Measurements from ENCODE around the gene SRPK3. TPM values are rescaled to one million over a fixed set of nuclear protein-coding genes. Genes with fewer than 3 reads are reported as not detected.

The SRPK3 gene
- total RNA-seq, 1 donor from 2014 or later, result 0.17 TPM

GRCh38 chrX:153773218-153773611 is 7.6 kb upstream of the SRPK3 start:
- H3K4me3 ChIP-seq (ENCODE audit: low read depth, low read length), result no peak overlapping the region
- TF ChIP-seq CTCF (conservative IDR thresholded peaks at IDR 0.05; ENCODE audit: low read depth, low read length), result no peak
- DNase-seq (ENCODE audit: low read depth), result no peak

DNA sequence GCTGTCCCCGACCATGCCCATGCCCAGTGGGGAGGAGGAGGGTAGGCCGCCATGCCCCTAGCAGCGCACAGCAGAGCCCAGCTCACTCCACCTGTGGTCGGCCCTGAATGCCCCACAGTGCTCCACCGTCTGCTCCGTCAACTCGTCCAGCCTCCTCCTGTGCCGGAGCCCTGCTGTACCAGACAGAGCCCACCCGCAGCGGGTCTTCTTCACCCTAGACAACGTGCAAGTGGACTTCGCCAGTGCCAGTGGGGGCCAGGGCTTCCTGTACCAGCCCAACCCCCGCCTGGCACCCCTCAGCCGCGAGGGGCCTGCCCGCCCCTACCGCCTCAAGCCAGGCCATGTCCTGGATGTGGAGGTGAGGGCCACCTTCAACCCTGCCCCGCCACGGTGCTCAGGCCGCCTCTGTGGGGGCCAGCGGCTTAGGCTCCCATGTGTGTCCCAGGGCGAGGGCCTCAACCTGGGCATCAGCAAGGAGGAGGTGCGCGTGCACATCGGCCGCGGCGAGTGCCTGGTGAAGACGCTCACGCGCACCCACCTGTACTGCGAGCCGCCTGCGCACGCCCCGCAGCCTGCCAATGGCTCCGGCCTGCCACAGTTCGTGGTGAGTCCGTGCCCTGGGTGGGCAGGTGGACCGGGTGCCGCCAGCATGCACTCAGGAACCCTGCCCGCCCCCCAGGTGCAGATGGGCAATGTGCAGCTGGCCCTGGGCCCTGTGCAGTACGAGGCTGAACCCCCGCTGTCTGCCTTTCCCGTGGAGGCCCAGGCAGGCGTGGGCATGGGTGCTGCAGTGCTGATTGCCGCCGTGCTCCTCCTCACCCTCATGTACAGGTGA is 6.9 kb upstream of the SRPK3 start:
- DNase-seq (ENCODE audit: low read depth), result no peak
- H3K4me3 ChIP-seq (ENCODE audit: low read depth, low read length), result no peak overlapping the region
- no peak for TF ChIP-seq CTCF (conservative IDR thresholded peaks at IDR 0.05; ENCODE audit: low read depth, low read length)

DNA sequence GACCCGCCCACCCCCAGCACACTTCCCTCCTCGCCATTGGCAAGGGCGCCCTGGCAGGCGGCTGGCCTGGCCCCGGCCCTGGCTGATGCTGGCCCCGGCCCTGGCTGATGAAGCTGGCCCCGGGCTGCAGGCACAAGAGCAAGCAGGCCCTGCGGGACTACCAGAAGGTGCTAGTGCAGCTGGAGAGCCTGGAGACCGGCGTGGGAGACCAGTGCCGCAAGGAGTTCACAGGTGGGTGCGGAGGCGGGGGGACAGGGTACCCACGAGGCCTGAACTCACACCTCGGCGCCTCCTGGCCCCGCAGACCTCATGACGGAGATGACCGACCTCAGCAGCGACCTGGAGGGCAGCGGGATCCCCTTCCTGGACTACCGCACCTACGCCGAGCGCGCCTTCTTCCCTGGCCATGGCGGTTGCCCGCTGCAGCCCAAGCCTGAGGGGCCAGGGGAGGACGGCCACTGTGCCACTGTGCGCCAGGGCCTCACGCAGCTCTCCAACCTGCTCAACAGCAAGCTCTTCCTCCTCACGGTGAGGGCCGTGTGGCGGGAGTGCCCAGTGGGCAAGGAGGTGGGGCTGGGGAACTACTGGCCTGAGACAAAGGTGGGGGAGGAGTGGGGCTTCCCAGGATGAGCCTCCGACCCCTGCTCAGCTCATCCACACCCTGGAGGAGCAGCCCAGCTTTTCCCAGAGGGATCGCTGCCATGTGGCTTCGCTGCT is 6.1 kb upstream of the SRPK3 start:
- TF ChIP-seq CTCF (conservative IDR thresholded peaks at IDR 0.05; ENCODE audit: low read depth, low read length), result no peak
- no peak overlapping the region for H3K4me3 ChIP-seq (ENCODE audit: low read depth, low read length)
- no peak for DNase-seq (ENCODE audit: low read depth)

GRCh38 chrX:153775293-153776119 is 5.3 kb upstream of the SRPK3 start:
- no peak for DNase-seq (ENCODE audit: low read depth)
- no peak overlapping the region for H3K4me3 ChIP-seq (ENCODE audit: low read depth, low read length)
- TF ChIP-seq CTCF (conservative IDR thresholded peaks at IDR 0.05; ENCODE audit: low read depth, low read length), result no peak

DNA sequence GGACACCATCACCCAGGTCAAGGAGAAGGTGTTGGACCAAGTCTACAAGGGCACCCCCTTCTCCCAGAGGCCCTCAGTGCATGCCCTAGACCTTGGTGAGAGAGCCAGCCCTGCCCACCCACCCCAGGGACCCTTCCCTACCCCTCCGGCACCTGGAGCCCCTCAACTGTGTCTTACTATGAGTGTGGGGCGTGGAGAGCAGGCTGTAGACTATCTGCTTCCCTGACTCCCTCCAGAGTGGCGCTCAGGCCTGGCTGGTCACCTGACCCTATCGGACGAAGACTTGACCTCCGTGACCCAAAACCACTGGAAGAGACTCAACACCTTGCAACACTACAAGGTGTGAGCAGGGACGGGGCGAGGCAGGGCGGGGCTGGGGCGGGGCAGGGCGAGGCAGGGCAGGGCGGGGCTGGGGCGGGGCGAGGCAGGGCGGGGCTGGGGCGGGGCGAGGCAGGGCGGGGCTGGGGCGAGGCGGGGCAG is 4.7 kb upstream of the SRPK3 start:
- DNase-seq (ENCODE audit: low read depth), result no peak
- H3K4me3 ChIP-seq (ENCODE audit: low read depth, low read length), result no peak overlapping the region
- no peak for TF ChIP-seq CTCF (conservative IDR thresholded peaks at IDR 0.05; ENCODE audit: low read depth, low read length)

DNA sequence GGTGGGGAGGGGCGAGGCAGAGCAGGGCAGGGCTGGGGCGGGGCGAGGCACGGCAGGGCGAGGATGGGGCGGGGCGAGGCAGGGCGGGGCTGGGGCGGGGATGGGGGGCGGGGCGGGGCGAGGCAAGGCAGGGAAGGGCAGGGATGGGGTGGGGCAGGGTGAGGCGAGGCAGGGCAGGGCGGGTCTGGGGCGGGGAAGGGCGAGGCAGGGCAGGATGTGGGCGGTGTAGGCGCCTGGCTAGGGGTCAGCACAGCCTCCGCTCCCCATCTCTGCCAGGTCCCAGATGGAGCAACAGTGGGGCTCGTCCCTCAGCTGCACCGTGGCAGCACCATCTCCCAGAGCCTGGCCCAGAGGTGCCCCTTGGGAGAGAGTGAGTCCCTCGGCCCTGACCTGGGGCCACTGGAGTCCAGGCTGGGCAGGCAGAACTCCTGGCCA is 4.2 kb upstream of the SRPK3 start:
- DNase-seq (ENCODE audit: low read depth), result no peak
- no peak overlapping the region for H3K4me3 ChIP-seq (ENCODE audit: low read depth, low read length)
- TF ChIP-seq CTCF (conservative IDR thresholded peaks at IDR 0.05; ENCODE audit: low read depth, low read length), result no peak
